ENCODE results near the gene FAM53B.
"Not testable (repeated sequence)": the region's sequence is repeated elsewhere in the genome, so short reads cannot be mapped to it uniquely, and the experiment has no call there.

FAM53B gene

DNA sequence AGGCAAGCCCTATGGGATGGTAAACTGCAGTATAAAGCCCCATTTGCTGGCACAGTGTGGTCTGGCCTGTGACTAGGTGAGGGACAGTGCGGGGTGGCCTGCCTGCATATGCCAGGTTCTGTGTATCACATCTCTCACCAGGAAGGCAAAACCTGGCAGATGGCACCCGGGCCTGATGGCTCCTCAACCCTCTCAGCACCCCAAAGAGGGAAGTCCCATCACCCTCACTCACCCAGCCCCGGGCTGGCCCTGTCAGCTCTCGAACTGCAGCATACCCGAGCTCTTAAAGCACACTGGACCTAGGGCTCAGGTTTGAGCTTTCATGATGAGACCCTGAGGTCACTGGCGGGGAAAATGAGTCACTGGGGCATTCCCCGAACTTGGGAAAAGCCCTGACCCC lies 152.1 kb downstream of the FAM53B start:
- no peak for DNase-seq

DNA sequence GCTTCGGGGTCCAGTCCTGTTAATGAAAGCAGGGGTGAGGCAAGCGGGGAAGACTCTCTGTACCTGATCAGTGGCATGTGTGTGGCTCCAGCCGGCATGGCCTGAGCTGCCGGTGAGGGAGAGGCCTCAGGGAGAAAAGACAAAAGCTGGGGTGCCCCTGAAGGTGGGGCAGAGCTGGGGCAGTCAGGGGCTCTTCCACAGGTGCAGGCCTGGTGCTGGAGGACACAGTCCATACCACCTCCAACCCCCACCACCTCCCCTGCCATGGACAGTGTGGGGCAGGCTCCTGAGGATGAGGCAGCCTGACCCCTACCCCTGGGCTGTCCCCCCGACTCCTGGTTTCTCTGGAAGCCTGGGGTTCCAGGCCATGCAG lies 153.1 kb downstream of the FAM53B start:
- DNase-seq = no peak

DNA sequence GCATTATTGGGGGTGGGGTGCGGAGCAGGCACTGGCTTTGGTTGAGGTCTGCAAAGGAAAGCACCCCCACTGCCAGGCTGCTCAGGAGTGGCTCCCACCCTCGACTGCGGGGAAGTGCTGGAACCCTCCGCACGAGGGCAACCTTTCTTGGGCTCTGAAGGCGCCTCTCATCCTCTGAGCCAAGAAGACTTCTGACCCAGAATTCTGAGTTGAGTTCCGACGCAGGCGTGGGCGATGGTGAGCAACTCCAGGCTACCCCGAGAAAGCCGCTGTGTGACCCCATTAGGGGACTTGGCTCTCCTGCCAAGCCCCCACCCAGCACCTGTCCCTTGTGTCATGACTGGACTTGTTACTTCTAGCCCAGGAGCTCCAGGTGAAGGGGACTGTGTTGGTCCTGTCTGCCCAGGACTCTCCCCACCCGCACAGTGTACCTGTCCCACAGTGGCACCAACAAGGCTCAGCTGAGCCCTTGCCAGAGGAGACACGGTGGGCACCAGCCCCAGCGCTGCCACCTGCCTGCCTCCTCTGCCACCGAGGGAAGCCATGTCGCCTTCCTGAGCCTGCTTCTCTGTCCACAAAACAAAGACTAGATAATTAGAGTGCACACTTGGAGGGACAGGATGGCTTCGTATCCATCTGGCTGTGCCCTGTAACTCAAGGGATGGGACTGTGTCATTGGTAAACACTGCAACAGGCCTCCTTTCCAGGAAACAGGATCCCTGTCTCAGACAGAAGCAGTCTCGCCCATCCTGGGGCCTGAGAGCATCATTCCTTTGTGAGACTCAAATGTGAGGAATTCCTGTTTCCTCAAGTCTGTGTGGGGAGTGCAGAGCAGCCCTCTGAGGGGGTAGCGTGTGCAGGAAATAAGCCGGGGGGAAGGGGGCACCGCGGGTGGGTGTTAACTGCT lies 153.7 kb downstream of the FAM53B start:
- DNase-seq = no peak

DNA sequence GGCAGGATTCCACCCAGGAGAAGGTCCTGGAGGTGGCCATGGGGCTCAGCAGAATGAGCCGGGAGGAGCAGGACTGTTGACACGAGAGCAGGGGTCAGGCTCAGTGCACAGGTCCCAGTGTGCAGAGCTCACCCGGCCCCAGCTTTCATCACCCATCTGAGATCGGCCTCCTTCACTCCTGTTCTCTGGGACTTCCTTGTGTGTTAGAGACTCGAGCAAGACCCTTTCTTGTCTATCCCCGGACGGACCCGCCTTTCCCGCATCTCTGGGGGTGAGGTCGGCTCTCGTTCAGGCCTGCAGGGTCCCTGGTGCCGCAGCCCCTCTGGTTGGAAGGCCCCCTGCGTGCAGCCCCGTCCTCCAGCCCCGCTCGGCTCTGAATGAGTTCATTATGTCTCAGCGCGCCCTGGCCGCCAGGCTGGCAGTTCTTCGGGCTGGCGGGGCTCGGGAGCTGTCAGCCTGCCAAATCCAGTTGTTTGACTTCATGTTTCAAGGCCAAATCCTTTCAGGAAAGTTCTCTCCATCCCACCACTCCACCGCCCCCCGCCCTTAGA lies 154.6 kb downstream of the FAM53B start:
- DNase-seq = no peak

DNA sequence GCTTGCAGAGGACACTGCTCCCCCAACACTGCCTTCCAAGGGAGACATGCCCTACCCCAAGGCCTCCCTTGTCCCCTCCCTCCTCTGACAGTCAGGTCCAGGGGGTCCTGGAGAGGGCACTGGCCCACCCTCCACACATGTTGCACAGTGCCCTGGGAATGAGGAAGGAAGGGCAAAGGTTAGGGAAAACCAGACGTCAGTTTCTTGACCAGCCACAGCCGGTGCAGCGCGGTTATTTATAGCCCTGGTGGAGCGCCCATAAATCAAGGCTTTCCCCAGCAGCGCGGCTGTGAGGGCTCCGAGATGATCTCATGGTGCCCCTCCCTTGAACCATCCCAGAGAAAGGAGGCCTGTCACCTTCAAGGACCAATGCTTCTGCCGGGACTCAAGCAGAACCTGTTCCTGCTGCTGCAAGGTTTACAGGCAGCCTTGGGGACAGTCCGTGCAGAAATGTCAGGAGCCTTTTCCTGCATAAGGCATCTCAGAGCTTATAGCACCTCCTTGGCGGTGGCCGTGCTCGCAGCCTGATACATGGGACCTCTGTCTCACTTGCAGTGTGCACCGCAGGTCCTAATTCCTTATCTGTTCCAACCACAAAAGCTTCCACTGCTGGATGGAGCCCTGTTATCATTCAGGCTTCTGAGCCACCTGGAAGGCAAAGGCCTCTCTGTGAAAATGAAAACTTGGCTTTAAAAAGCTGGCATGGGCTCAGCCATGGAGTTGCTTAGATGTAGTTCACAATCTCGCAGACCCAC lies 155.3 kb downstream of the FAM53B start:
- peak; percentile 13 for DNase-seq

DNA sequence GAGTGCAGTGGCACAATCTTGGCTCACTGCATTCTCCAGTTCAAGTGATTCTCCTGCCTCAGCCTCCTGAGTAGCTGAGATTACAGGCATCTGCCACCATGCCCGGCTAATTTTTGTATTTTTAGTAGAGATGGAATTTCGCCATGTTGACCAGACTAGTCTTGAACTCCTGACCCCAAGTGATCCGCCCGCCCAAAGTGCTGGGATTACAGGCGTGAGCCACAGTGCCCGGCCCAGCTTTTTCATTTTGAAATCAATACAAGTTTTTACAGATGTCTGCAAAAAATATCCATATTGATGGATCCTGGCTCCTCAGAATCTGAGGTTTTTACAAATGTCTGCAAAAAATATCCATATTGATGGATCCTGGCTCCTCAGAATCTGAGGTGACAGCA lies 155.8 kb downstream of the FAM53B start:
- DNase-seq = not testable (repeated sequence)

DNA sequence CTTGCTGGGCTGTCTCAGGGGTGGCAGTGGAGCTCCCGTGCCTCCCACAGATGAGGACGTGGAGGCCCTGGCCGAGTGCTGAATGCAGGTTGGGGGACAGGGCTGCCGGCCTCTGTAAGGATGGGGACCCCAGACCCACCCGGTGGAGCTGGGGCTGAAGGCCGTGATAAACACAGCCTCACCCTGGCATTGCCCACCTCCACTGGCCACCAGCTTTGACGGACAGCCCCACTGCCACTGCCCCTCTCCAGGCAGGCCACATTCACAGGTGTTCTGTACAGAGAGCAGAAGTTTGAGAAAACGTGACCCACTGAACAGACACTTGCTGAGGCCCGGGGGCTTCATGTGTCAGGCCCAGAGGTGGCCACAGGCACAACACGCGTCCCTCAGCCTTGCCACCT lies 156.4 kb downstream of the FAM53B start:
- DNase-seq = no peak

DNA sequence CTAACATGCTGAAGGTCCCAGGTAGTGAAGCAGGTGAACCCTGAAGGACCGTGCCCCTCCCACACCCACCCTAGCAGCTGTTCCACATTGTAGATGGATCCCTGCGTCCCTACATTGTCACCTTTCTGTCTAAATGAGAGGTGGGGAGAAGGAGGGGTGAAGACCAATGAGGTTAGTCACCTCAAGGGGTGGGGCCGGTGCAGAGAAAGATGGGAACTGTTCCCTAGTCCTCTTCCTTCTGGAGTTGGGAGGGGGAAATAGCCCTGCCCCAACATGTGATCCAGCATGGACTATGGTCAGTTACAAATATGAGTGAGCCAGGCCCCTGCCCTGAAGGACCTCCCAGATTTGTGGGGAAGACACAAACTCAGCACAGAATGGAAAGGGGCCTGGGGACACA lies 158.0 kb downstream of the FAM53B start:
- DNase-seq = no peak

DNA sequence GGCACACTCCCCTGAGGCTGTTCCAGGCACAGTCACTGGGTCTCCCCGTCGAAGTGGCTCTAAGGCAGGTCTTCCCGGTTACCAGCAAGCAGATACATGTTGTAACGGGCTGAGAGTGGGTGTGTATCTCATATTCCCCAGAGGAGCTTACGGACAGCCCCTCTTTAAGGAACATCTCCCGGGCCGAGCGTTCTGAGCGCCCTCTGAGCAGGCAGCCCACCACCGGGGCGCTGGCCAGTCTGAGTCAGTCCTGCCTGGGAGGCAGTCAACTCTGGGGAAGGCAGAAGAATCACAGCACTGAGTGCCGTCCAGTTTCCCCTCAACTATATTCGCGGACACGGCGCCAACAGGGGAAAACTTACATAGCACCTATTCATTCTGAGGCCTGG lies 165.2 kb downstream of the FAM53B start:
- no peak for DNase-seq

DNA sequence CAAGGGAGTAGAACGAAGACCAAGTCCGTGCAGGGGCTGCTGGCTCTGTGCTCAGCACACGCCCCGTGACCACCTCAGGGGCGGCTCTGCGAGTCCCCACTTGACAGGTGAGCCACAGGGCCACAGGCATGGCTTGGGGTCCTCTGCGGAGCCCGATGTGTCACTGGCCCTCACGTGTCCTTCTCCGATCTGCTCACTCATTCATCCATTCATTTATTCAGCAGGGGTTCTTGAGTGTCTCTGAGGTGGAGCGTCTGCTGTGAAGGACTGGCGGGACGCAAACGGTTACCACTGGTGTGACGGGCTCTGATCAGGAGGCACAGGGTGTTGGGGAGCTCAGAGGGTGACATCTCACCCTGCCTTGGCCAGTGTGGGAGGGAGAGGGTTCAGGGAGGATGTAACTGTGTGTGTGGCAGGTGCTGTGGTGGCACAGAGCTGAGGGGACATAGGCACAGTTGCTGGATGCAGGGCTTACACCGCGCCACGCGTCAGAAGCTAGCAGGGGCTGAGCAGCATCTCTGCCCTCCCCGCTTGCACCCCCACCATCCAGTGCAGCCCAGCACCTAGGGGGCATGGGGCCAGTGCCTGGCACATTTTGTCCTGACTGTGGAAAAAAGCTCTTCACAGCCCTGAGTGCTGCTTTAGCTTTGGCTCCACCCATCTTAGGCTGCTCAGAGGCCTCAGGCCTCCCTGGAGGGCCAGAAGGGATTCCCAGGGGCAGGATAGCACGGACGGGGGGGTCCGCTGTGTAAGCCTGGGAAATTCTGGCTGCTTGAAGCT lies 165.8 kb downstream of the FAM53B start:
- DNase-seq = no peak

DNA sequence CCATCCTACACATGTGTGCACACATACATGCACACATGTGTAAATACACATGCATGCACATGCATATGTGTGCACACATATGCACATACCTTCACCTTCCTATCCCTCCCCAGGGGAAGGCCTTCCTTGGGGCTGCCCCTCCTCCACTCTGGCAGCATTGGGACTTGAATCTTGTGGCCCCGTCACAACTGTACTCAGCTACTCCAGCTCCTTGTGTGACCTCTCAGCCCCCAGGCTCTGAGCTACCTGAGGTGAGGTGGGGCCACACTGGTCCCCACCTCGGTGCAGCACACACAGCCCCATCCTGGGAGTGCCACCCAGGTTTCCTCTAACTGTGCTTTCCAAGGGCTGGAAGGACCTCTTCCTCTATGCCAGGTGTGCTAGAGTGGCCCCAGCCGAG lies 166.5 kb downstream of the FAM53B start:
- DNase-seq = no peak

DNA sequence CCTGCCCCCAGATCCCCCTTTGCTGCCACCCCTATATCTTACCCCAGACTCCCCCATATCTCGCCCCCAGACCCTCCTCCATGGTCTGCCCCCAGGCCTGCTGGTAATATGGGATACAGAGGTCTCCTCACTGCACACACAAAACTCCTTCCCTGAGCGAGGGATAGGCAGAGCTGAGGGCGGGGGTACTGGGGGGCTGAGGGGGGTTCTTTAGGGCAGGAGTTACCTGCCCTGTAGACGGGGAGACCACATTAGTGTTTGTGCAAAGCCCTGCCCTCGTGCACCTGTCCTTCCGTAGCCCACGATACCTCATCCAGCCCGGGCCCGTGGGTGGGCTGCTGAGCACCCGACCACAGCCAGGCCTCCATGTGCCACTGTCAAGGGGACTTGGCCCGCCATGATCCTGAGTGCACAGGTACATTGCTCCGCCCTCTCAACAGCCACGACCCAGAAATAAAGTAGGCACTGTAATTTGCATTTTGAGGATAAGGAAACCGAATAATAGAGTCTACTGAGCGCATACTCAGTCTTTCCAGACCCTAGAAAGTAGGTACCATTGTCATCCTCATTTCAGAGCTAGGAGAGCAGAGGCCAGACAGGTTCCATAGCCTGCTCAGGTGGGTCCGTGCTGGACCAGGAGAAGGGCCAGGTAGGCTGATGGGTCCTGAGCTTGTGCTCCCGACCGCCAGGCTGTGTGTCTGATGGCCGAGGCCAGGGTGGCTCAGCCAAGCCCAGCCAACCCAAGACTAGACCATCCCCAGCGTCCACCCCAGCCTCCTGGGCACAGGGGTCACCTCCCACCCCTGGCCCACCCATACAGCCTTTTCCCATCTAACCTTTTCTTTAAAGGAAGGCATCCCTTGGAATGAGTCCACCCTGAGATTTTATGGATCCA lies 167.4 kb downstream of the FAM53B start:
- no peak for DNase-seq

DNA sequence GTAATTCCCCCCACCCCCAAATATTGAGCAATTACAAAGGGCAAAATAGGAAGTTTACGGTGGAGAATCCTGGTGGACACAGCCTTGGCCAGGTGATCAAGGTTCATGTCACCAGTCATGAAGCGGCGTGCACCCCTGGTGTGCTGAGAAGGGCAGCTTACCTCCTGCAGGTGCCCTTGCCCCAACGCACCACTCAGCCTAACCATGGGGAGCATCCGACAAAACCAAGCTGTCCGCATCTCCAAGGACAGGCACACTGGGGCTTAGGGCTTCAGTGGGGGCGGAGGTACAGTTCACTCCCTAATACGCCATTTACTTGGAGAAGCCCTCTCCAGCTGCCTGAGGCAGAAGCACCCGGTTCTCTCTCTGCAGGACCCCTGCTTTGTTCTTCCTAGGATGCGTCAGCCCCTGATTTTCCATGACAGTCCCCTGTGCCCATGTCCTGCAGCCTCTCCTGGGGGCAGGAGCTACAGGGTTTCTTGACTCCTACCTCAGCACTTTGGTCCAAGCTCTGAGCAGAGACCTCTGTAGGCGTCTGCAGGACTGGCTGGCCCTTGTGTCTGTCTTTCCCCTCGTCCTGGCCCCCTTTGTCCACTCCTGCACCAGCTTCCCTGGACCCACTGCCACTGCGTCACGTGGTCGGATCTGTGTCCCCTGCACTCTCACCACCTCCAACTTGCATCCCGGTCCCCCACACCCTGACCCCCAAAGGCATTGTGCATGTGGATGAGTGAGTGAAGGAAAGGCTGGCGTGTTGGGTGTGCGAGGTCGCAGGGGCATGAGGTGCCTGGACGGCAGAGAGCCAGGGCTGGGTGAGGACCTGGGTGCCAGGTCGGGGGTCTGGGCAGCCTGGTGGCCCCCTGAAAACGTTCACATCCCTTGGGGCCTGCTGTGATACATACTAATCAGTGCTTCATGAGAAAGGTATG lies 168.8 kb downstream of the FAM53B start:
- no peak for DNase-seq

DNA sequence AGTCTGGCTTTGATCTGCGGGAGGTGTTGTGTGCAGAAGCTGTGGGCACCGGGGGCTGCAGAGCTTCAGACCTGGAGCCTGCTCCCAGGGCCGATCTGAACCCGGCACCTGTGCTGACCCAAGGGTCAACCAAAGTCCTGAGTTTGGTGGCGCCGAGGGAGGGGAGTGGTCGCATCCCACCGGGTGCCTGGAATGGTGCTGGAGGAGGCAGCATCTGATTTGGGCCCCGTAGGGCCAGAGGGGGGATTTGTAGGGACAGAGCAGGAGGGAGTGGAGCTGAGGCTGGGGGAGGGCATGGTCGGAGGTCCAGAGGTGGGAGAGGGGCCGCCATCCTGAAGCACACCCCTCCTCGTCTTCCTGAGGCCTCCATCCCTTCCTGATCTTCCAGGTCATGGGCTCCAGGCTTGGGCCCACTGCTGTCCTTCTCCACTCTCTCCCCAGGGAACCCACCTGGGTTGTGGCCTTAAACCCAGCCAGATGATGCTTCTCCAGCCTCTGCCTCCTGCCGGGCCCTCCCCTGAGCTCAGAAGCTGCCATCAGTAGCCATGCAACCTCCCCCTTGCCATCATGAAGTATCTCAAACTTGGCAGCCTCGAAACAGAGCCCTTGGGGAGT lies 169.6 kb downstream of the FAM53B start:
- no peak for DNase-seq

DNA sequence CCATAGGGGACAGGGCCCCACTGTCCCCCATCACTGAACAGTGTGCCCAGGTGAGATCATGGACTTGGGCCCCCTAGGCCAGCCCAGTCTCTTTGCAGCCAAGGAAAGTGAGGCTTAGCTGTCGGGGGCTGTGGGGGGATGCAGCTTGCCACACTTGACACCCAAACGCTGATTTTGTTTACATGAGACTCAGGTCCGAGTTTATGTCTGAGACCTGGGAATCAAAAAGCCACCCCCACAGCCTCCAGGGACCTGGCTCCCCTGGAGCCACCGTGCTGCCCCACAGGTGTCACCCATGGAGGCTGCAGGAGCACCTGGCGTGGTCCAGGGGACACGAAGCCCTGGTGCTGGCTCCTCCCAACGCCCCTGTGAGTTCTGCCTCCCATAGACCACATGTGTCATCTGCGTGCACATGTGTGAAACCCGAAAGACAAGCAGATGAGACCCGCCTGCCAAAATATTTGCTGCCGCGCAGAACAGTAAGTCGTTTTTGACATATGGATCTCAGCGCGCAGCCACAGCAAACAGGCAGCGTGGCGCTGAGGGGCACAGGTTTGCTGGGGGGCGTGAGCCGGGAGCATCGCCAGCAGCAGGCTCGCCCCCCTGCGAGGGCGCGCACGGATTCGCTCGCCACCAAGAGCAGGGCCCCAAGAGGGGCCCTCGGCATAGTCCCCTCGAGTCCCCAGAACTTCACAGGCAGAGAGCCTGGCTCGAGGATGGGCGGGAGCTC lies 170.3 kb downstream of the FAM53B start:
- no peak for DNase-seq

DNA sequence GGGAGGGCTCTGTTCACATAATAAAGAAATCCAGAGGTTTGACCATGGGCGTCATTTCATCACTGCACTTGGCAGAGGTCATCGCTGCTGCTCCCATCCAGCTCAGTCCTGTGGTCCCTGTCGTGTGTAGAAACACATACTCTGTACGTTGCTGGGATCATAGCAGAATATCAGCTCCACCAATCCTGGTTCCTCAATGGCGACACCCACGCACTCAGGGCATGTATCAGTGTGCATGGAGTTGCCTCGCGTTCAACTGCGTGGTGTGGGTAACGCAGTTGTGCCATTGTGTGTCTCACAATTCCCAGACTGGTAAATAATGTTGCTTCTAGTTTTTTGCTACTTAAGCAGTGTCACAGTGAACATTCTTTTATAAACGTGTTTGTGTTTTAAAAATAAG lies 171.4 kb downstream of the FAM53B start:
- no peak for DNase-seq

DNA sequence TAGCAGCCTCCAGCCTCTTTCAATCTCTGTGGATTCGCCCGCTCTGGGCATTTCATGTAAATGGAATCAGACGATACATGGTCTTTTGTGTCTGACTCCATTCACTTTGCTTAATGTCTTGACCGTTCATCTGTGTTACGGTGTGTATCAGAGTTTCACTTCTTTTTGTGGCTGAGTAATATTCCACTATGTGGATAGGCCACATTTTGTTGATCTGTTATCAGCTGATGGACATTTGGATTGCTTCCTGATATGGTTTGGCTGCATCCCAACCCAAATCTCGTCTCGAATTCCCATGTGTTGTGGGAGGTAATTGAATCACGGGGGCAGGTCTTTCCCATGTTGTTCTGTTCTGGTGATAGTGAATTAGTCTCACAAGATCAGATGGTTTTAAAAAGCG lies 173.5 kb downstream of the FAM53B start:
- DNase-seq = no peak

DNA sequence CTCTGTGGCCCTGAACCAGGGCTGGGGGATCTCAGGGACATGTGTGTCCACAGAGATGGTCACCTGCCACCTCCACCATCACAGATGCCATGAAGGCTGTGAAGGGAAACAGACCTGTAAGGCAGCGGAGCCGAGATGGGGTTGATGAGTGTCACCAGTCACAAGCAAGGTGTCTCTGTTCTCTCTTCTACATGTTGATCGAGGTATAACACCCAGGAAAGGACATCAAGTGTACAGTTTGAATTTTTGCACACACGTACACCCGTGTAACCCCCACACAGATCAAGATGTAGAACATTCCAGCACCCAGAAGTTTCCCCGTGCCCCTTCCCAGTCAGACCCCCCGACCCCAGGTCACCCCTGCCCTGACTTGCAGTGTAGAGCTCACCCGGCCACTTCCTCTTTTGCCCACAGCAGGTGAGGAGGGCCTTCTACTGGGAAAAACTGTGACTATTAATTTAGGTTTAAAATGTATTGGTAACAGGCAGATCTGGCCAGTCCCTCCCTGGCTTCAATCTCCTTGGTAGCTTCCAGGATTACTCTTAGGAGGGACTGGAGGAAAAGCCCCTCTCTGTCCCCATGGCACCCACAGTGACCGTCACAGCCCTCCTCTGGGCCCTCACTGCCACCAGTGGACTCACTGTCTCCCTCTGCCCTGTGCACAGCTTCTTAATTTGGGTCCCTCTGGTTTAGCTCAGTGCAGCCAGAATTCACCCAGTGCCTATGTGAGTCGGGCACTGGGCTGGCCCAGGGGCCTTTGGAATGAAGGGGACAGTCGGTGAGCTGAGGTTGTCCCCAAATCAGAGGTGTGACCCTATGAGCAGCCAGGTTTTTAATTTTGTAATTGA lies 174.3 kb downstream of the FAM53B start:
- DNase-seq = no peak
